WERI-Rb-1 (cell line): ENCODE results near the gene MDH2.
"Not testable (repeated sequence)": the region's sequence is repeated elsewhere in the genome, so short reads cannot be mapped to it uniquely, and the experiment has no call there.

ENCODE experiments used
- DNase-seq: peaks from one replicate; pipeline ENCODE4 v3.0.0-alpha.2; 2020
- H3K27ac ChIP-seq: fragments of 250-450 bp; sonication (Bioruptor Pico); 2 replicates; pipeline ENCODE4 v1.5.1; 2020; ENCODE audit warnings: mild to moderate bottlenecking, moderate library complexity
- H3K27me3 ChIP-seq: fragments of 250-450 bp; sonication (Bioruptor Pico); 2 replicates; pipeline ENCODE4 v1.5.1; 2021; ENCODE audit warnings: mild to moderate bottlenecking, low read depth, moderate library complexity; ENCODE audit not compliant: insufficient read depth, severe bottlenecking
- H3K36me3 ChIP-seq: fragments of 250-450 bp; sonication (Bioruptor Pico); 2 replicates; pipeline ENCODE4 v1.5.1; 2020; ENCODE audit warnings: mild to moderate bottlenecking, moderate library complexity
- H3K4me3 ChIP-seq: 2 replicates; pipeline ENCODE4 v1.5.1; 2011; ENCODE audit warnings: low read depth, mild to moderate bottlenecking, control low read depth, low read length
- H3K9me3 ChIP-seq: fragments of 250-450 bp; sonication (Bioruptor Pico); 2 replicates; pipeline ENCODE4 v1.5.1; 2021; ENCODE audit warnings: mild to moderate bottlenecking, moderate library complexity; ENCODE audit not compliant: severe bottlenecking
- TF ChIP-seq, protein P1 (sequence below): IDR thresholded peaks from 2 replicates; pipeline ENCODE4 v1.5.1; 2011; ENCODE audit warnings: low read depth, mild to moderate bottlenecking, control low read depth, inconsistent platforms, low read length

The MDH2 gene

DNA sequence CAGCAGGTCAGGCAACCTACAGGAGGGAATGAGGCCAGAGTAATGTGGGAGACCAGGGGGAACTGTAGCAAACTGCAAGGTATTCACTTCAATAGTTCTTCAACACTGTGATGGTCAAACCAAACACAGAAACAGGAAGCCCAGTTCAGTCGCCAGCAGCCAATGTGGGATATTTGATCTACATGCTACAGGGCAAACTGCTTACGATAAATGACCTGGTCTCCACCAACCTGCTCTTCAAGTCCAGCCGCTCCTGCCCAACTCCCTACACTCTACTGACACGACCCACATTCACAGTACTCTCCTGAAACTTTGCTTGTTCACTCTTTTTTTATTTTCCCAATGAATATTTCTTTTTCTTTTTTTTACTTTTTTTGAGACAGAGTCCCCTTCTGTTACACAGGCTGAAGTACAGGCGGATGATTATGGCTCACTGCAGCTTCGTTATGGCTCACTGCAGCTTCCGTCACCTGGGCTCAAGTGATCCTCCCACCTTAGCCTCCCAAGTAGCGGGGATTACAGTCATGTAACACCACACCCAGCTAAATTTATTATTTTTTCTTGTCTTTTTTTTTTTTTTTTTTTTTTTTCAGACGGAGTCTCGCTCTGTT, 42.1 kb downstream of the MDH2 start:
- H3K27me3 ChIP-seq, result no peaks in the 10 kb centered on the region
- no peak for DNase-seq
- H3K4me3 ChIP-seq, result no peak overlapping the region
- no peaks in the 10 kb centered on the region for H3K9me3 ChIP-seq
- no peak overlapping the region for H3K27ac ChIP-seq
- H3K36me3 ChIP-seq, result no peaks in the 10 kb centered on the region
- TF ChIP-seq, protein P1, sequence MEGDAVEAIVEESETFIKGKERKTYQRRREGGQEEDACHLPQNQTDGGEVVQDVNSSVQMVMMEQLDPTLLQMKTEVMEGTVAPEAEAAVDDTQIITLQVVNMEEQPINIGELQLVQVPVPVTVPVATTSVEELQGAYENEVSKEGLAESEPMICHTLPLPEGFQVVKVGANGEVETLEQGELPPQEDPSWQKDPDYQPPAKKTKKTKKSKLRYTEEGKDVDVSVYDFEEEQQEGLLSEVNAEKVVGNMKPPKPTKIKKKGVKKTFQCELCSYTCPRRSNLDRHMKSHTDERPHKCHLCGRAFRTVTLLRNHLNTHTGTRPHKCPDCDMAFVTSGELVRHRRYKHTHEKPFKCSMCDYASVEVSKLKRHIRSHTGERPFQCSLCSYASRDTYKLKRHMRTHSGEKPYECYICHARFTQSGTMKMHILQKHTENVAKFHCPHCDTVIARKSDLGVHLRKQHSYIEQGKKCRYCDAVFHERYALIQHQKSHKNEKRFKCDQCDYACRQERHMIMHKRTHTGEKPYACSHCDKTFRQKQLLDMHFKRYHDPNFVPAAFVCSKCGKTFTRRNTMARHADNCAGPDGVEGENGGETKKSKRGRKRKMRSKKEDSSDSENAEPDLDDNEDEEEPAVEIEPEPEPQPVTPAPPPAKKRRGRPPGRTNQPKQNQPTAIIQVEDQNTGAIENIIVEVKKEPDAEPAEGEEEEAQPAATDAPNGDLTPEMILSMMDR, result no peak

GRCh38 chr7:76091506-76091905, 43.6 kb downstream of the MDH2 start:
- Histone ChIP-seq H3K36me3 (no peaks in the 10 kb centered on the region), H3K9me3 (no peaks in the 10 kb centered on the region), H3K27ac (no peak overlapping the region), H3K4me3 (no peak overlapping the region), H3K27me3 (no peaks in the 10 kb centered on the region)
- TF ChIP-seq, protein P1, result no peak
- DNase-seq, result no peak

DNA sequence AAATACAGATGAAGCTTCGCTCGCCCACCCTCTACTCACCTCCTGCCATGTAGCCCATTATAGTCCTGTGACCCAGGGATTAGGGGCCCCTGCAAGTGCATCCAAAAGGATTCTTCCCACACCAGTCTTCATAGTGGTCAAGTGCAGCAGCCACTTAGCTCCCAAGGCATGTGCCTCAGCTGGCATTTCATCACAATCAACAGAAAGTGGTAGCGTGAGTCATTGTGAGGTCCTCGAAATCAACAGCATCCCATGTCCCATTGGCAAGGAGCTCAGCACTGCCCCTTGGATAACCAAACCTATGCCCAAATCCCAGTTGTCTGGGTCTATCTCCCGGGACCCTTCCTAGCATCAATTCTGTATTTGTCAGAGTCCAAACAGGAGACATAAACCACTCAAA, 45.6 kb downstream of the MDH2 start:
- not testable (repeated sequence) for DNase-seq, H3K36me3 ChIP-seq, H3K9me3 ChIP-seq

DNA sequence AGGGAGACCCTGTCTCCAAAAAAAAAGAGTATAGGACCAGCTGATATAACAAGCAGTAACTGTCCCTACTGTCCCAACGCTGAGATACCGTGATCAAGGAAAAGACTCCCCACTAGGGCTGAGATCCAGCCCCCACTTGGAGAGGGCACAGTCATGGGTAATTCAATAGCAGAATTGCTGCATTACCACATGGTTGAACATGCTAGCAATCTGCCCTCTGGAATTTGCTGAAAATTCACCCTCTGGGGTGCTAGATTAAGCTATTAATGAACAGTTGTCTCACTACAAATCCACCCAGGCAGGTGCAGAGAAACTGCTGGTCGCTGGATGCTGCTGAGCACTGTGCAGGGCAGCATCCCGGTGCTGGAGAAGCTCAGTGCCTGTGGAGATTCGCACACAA, 46.4 kb downstream of the MDH2 start:
- H3K9me3 ChIP-seq, DNase-seq, H3K4me3 ChIP-seq, H3K36me3 ChIP-seq, H3K27me3 ChIP-seq, H3K27ac ChIP-seq: not testable (repeated sequence)

More for the DNA sequence above, 45.6 kb downstream of the MDH2 start:
- H3K27ac ChIP-seq, H3K27me3 ChIP-seq, H3K4me3 ChIP-seq: not testable (repeated sequence)

DNA sequence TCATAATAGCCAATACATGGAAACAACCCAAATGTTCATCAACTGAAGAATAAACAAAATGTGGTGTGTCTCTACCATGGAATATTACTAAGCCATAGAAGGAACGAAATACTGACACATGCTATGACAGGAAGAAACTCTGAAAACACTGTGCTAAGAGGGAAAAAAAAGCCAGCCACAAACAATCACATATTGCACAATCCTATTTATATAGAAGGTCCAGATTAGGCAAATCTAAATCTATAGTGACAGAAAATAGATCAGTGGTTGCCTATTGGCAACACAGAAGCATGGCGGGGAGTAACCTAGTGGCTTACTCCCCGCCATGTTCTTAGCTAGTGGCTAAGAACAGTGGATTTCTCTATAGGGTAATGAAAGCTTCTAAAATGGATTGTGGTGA, 48.0 kb downstream of the MDH2 start:
- Histone ChIP-seq H3K27ac (no peak overlapping the region), H3K27me3 (no peaks in the 10 kb centered on the region), H3K36me3 (no peaks in the 10 kb centered on the region), H3K9me3 (no peaks in the 10 kb centered on the region), H3K4me3 (no peak overlapping the region)
- TF ChIP-seq, protein P1, result no peak
- DNase-seq, result no peak

DNA sequence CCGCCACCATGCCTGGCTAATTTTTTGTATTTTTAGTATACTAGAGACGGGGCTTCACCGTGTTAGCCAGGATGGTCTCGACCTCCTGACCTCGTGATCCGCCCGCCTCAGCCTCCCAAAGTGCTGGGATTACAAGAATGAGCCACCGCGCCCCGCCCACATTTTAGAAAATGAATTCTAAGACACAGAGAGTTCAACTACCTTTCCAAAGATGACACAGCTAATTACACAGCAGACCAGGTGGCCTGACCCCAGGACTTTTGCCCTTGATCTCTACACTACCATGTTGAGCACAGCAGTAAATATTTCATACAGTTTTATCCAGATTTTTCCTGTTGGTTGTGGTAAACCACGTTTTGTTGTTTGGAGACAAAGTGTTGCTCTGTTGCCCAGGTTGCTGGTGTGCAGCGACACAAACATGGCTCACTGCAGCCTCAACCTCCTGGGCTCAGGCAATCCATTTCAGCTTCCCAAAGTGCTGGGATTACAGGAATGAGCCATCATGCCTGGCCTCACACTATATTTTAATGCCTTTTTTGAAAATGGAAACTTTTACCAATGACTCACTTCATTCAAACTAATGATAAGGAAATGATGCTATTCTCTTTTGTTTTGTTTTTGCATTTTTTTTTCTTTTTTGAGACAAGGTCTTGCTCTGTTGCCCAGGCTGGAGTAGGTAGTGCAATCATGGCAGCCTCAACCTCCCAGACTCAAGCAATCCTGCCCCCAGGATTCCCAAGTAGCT, 54.0 kb downstream of the MDH2 start:
- not testable (repeated sequence) for H3K36me3 ChIP-seq, DNase-seq, H3K4me3 ChIP-seq, H3K27me3 ChIP-seq, H3K9me3 ChIP-seq, H3K27ac ChIP-seq

- H3K27me3 ChIP-seq, H3K27ac ChIP-seq, H3K9me3 ChIP-seq, H3K36me3 ChIP-seq, H3K4me3 ChIP-seq, DNase-seq: not testable (repeated sequence)
These were observed 55.9 kb downstream of the MDH2 start for GRCh38 chr7:76103788-76104187.

- not testable (repeated sequence) for H3K4me3 ChIP-seq, H3K9me3 ChIP-seq, H3K36me3 ChIP-seq, DNase-seq, H3K27me3 ChIP-seq, H3K27ac ChIP-seq
These were observed 58.2 kb downstream of the MDH2 start for GRCh38 chr7:76106130-76106529.
